Large intestine (tissue), 3 donors: ENCODE measurements around the gene PPP5C. TPM values are rescaled to one million over a fixed set of nuclear protein-coding genes. Genes with fewer than 3 reads are reported as not detected.

ENCODE experiments used
- DNase-seq, 2 donors: peaks; one replicate each; pipeline versions ENCODE4 v3.0.0 to v3.0.0-alpha.2; 2013
- H3K27ac ChIP-seq: one replicate; pipeline ENCODE4 v1.5.1; 2013; ENCODE audit warnings: low read length
- H3K27me3 ChIP-seq: 2 replicates; pipeline ENCODE4 v1.6.1; 2013; ENCODE audit warnings: low read length; ENCODE audit not compliant: control insufficient read depth, insufficient read depth
- H3K36me3 ChIP-seq: 2 replicates; pipeline ENCODE4 v1.6.1; 2013; ENCODE audit warnings: low read length; ENCODE audit not compliant: control insufficient read depth, insufficient read depth
- H3K4me1 ChIP-seq: one replicate; pipeline ENCODE4 v1.6.1; 2013; ENCODE audit warnings: low read length; ENCODE audit not compliant: control insufficient read depth, insufficient read depth
- H3K4me3 ChIP-seq: one replicate; pipeline ENCODE4 v1.5.1; 2013; ENCODE audit warnings: low read length
- H3K9me3 ChIP-seq: one replicate; pipeline ENCODE4 v1.6.1; 2013; ENCODE audit warnings: mild to moderate bottlenecking, low read depth, low read length, moderate library complexity; ENCODE audit not compliant: control insufficient read depth
- WGBS: methylation state at CpG from one replicate; pipeline ENCODE4 v1.1.5; 2013; ENCODE audit warnings: low lambda C conversion rate; ENCODE audit not compliant: insufficient coverage; 5-methylcytosine and 5-hydroxymethylcytosine counted together
- polyA plus RNA-seq: library from polyadenylated mRNA; unstranded; fragments of 120-200 nt; gene quantifications from one replicate; pipeline ENCODE4 v1.2.1, GENCODE V29; 2013

Gene PPP5C
- polyA plus RNA-seq, 1 donor, result 59.5 TPM

GRCh38 chr19:46326608-46327007, 20.3 kb upstream of the PPP5C start:
- DNase-seq, result no peak
- Histone ChIP-seq H3K36me3 (peaks cover 95% of the 10 kb centered on the region), H3K27me3 (no peaks in the 10 kb centered on the region), H3K9me3 (peaks cover 17% of the 10 kb centered on the region), H3K4me3 (no peak overlapping the region), H3K4me1 (no peaks in the 10 kb centered on the region), H3K27ac (no peak overlapping the region)
- no CpG with 5 or more reads among the region's 4 CpGs for WGBS

- no peaks in the 10 kb centered on the region for H3K4me1 ChIP-seq
- H3K9me3 ChIP-seq, result peaks cover 17% of the 10 kb centered on the region
- peaks cover 92% of the 10 kb centered on the region for H3K36me3 ChIP-seq
- no peaks in the 10 kb centered on the region for H3K27me3 ChIP-seq
- no CpG with 5 or more reads among the region's 2 CpGs for WGBS
- H3K4me3 ChIP-seq, result no peak overlapping the region
- DNase-seq, result no peak
- no peak overlapping the region for H3K27ac ChIP-seq
Observed at GRCh38 chr19:46328079-46328478, 18.8 kb upstream of the PPP5C start.

GRCh38 chr19:46330319-46330918, 16.5 kb upstream of the PPP5C start:
- Histone ChIP-seq H3K4me1 (no peaks in the 10 kb centered on the region), H3K36me3 (peaks cover 83% of the 10 kb centered on the region), H3K27ac (no peak overlapping the region), H3K27me3 (no peaks in the 10 kb centered on the region), H3K4me3 (no peak overlapping the region), H3K9me3 (peaks cover 14% of the 10 kb centered on the region)
- WGBS, result 100% methylated on average over 1 of the region's 2 CpGs
- DNase-seq, result no peak

- no peak overlapping the region for H3K27ac ChIP-seq
- no peaks in the 10 kb centered on the region for H3K9me3 ChIP-seq
- H3K4me3 ChIP-seq, result no peak overlapping the region
- H3K4me1 ChIP-seq, result no peaks in the 10 kb centered on the region
- WGBS, result no CpG with 5 or more reads among the region's 1 CpG
- H3K36me3 ChIP-seq, result peaks cover 77% of the 10 kb centered on the region
- DNase-seq, result no peak
- no peaks in the 10 kb centered on the region for H3K27me3 ChIP-seq
Observed at GRCh38 chr19:46337487-46337886, 9.4 kb upstream of the PPP5C start.

- no peak for DNase-seq
Observed at GRCh38 chr19:46339446-46339845, 7.4 kb upstream of the PPP5C start.

GRCh38 chr19:46340051-46340659, 6.7 kb upstream of the PPP5C start:
- H3K27me3 ChIP-seq, result no peaks in the 10 kb centered on the region
- H3K27ac ChIP-seq, result no peak overlapping the region
- WGBS, result no CpG with 5 or more reads among the region's 11 CpGs
- no peak for DNase-seq
- H3K4me1 ChIP-seq, result no peaks in the 10 kb centered on the region
- H3K9me3 ChIP-seq, result no peaks in the 10 kb centered on the region
- no peak overlapping the region for H3K4me3 ChIP-seq
- peaks cover 69% of the 10 kb centered on the region for H3K36me3 ChIP-seq

More at GRCh38 chr19:46339446-46339845, 7.4 kb upstream of the PPP5C start:
- no peak overlapping the region for H3K27ac ChIP-seq
- no peaks in the 10 kb centered on the region for H3K4me1 ChIP-seq
- H3K27me3 ChIP-seq, result no peaks in the 10 kb centered on the region
- 83% methylated on average over 1 of the region's 10 CpGs for WGBS
- no peaks in the 10 kb centered on the region for H3K9me3 ChIP-seq
- no peak overlapping the region for H3K4me3 ChIP-seq
- H3K36me3 ChIP-seq, result peaks cover 75% of the 10 kb centered on the region

GRCh38 chr19:46341937-46342336, 5.0 kb upstream of the PPP5C start:
- 100% methylated on average over 1 of the region's 3 CpGs for WGBS
- Histone ChIP-seq H3K4me1 (no peaks in the 10 kb centered on the region), H3K36me3 (peaks cover 55% of the 10 kb centered on the region), H3K27ac (no peak overlapping the region), H3K4me3 (no peak overlapping the region), H3K9me3 (no peaks in the 10 kb centered on the region), H3K27me3 (no peaks in the 10 kb centered on the region)
- DNase-seq, result no peak

- DNase-seq, result no peak
- H3K36me3 ChIP-seq, result peaks cover 33% of the 10 kb centered on the region
- H3K4me3 ChIP-seq, result no peak overlapping the region
- H3K27me3 ChIP-seq, result no peaks in the 10 kb centered on the region
- H3K9me3 ChIP-seq, result no peaks in the 10 kb centered on the region
- H3K4me1 ChIP-seq, result peaks cover 12% of the 10 kb centered on the region
- no peak overlapping the region for H3K27ac ChIP-seq
- no CpG with 5 or more reads among the region's 1 CpG for WGBS
Observed at GRCh38 chr19:46344363-46344762, 2.5 kb upstream of the PPP5C start.

- no peak for DNase-seq
- no peak overlapping the region for H3K27ac ChIP-seq
- no peak overlapping the region for H3K4me3 ChIP-seq
- H3K4me1 ChIP-seq, result peaks cover 13% of the 10 kb centered on the region
- no peaks in the 10 kb centered on the region for H3K9me3 ChIP-seq
- no CpG with 5 or more reads among the region's 5 CpGs for WGBS
- H3K36me3 ChIP-seq, result peaks cover 25% of the 10 kb centered on the region
- no peaks in the 10 kb centered on the region for H3K27me3 ChIP-seq
Observed at GRCh38 chr19:46345157-46345556, 1.7 kb upstream of the PPP5C start.

- Histone ChIP-seq H3K36me3 (peaks cover 14% of the 10 kb centered on the region), H3K27ac (peak overlapping the region; percentile 75), H3K27me3 (no peaks in the 10 kb centered on the region), H3K9me3 (no peaks in the 10 kb centered on the region), H3K4me3 (peak overlapping the region; percentile 90), H3K4me1 (peaks cover 22% of the 10 kb centered on the region)
- WGBS, result 20% methylated on average over 1 of the region's 3 CpGs
- DNase-seq, result no peak
Observed at GRCh38 chr19:46347572-46347883, 641 bp downstream of the PPP5C start.

GRCh38 chr19:46347985-46348384, 1.1 kb downstream of the PPP5C start:
- Histone ChIP-seq H3K4me3 (peak overlapping the region; percentile 90), H3K36me3 (peaks cover 13% of the 10 kb centered on the region), H3K27me3 (no peaks in the 10 kb centered on the region), H3K9me3 (no peaks in the 10 kb centered on the region), H3K4me1 (peaks cover 22% of the 10 kb centered on the region), H3K27ac (no peak overlapping the region)
- no peak for DNase-seq
- WGBS, result 83% methylated on average over 1 of the region's 5 CpGs
